Measurements from ENCODE around the gene FGFR4.

The FGFR4 gene

GRCh38 chr5:177116631-177117373 is 30.1 kb downstream of the FGFR4 start:
- H3K4me3 ChIP-seq (ENCODE audit: insufficient read depth, low read depth, low read length): no peak overlapping the region
- H3K4me1 ChIP-seq (ENCODE audit: control insufficient read depth, insufficient read depth, low read length): no peaks in the 10 kb centered on the region
- H3K27ac ChIP-seq (ENCODE audit: insufficient read depth, low read depth, low read length, poor library complexity, severe bottlenecking): no peak overlapping the region
- 84 to 85% methylated on average over 49 of the region's 49 CpGs for WGBS, 2 experiments
- no peaks in the 10 kb centered on the region for H3K36me3 ChIP-seq (ENCODE audit: control insufficient read depth, insufficient read depth, low read length)
- no peaks in the 10 kb centered on the region for H3K9me3 ChIP-seq (ENCODE audit: control insufficient read depth, low read length)
- H3K27me3 ChIP-seq (ENCODE audit: control insufficient read depth, insufficient read depth, low read length, poor library complexity, severe bottlenecking): no peaks in the 10 kb centered on the region

- no peaks in the 10 kb centered on the region for H3K4me1 ChIP-seq (ENCODE audit: control insufficient read depth, insufficient read depth, low read length)
- no peaks in the 10 kb centered on the region for H3K27me3 ChIP-seq (ENCODE audit: control insufficient read depth, insufficient read depth, low read length, poor library complexity, severe bottlenecking)
- 94 to 95% methylated on average over 29 to 30 of the region's 30 CpGs for WGBS, 2 experiments
- no peaks in the 10 kb centered on the region for H3K36me3 ChIP-seq (ENCODE audit: control insufficient read depth, insufficient read depth, low read length)
- no peaks in the 10 kb centered on the region for H3K9me3 ChIP-seq (ENCODE audit: control insufficient read depth, low read length)
- no peak overlapping the region for H3K27ac ChIP-seq (ENCODE audit: insufficient read depth, low read depth, low read length, poor library complexity, severe bottlenecking)
- no peak overlapping the region for H3K4me3 ChIP-seq (ENCODE audit: insufficient read depth, low read depth, low read length)
These were observed 30.8 kb downstream of the FGFR4 start for GRCh38 chr5:177117441-177118045.

DNA sequence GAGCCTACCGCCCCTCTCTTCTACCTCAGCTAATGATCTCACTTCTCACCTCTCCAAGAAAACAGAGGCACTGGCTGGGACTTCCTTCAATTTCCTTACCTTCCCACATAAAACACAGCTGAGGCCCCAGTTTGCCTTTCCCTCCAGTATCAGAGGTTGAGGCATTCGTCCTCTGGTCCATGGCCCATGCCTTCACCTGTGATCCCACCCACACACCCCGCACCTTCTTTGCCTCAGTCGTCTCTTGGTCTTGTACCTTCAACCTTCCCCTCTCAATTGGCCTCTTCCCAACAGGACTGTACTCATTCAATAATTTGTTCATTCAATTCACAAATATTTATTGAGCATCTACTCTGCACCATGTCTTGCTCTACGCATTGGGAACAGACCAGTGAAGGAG is 35.9 kb downstream of the FGFR4 start:
- no peaks in the 10 kb centered on the region for H3K27me3 ChIP-seq (ENCODE audit: control insufficient read depth, insufficient read depth, low read length, poor library complexity, severe bottlenecking)
- 91 to 92% methylated on average over 5 of the region's 5 CpGs for WGBS, 2 experiments
- no peaks in the 10 kb centered on the region for H3K9me3 ChIP-seq (ENCODE audit: control insufficient read depth, low read length)
- H3K36me3 ChIP-seq (ENCODE audit: control insufficient read depth, insufficient read depth, low read length): no peaks in the 10 kb centered on the region
- no peaks in the 10 kb centered on the region for H3K4me1 ChIP-seq (ENCODE audit: control insufficient read depth, insufficient read depth, low read length)
- no peak overlapping the region for H3K27ac ChIP-seq (ENCODE audit: insufficient read depth, low read depth, low read length, poor library complexity, severe bottlenecking)
- H3K4me3 ChIP-seq (ENCODE audit: insufficient read depth, low read depth, low read length): no peak overlapping the region

DNA sequence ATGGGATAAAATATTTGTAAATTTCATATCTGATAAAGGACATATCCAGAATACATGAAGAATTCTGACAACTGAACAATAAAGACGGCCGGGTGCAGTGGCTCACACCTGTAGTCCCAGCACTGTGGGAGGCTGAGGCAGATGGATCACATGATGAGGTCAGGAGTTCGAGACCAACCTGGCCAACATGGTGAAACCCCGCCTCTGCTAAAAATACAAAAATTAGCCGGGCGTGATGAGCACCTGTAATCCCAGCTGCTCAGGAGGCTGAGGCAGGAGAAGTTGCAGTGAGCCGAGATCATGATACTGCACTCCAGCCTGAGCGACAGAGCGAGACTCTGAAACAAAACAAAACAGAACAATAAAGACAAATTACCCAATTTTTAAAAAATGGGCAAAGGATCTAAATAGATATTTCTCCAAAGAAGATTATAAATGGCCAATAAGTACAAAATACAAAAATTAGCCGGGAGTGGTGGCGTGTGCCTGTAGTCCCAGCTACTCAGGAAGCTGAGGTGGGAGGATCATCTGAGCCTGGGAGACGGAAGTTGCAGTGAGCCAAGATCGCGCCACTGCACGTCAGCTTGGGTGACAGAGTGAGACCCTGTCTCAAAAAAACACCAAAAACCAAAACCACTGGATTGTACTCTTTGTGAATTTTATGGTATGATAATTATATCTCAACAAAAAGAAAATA is 37.2 kb downstream of the FGFR4 start:
- Histone ChIP-seq H3K4me1 (ENCODE audit: control insufficient read depth, insufficient read depth, low read length) (no peaks in the 10 kb centered on the region), H3K4me3 (ENCODE audit: insufficient read depth, low read depth, low read length) (no peak overlapping the region), H3K9me3 (ENCODE audit: control insufficient read depth, low read length) (no peaks in the 10 kb centered on the region), H3K27me3 (ENCODE audit: control insufficient read depth, insufficient read depth, low read length, poor library complexity, severe bottlenecking) (no peaks in the 10 kb centered on the region), H3K36me3 (ENCODE audit: control insufficient read depth, insufficient read depth, low read length) (no peaks in the 10 kb centered on the region), H3K27ac (ENCODE audit: insufficient read depth, low read depth, low read length, poor library complexity, severe bottlenecking) (no peak overlapping the region)
- 92 to 94% methylated on average over 15 of the region's 15 CpGs for WGBS, 2 experiments

GRCh38 chr5:177124486-177124991 is 37.8 kb downstream of the FGFR4 start:
- no peaks in the 10 kb centered on the region for H3K9me3 ChIP-seq (ENCODE audit: control insufficient read depth, low read length)
- H3K4me3 ChIP-seq (ENCODE audit: insufficient read depth, low read depth, low read length): no peak overlapping the region
- no peak overlapping the region for H3K27ac ChIP-seq (ENCODE audit: insufficient read depth, low read depth, low read length, poor library complexity, severe bottlenecking)
- no peaks in the 10 kb centered on the region for H3K4me1 ChIP-seq (ENCODE audit: control insufficient read depth, insufficient read depth, low read length)
- 88 to 97% methylated on average over 3 to 4 of the region's 4 CpGs for WGBS, 2 experiments
- H3K27me3 ChIP-seq (ENCODE audit: control insufficient read depth, insufficient read depth, low read length, poor library complexity, severe bottlenecking): no peaks in the 10 kb centered on the region
- H3K36me3 ChIP-seq (ENCODE audit: control insufficient read depth, insufficient read depth, low read length): no peaks in the 10 kb centered on the region

DNA sequence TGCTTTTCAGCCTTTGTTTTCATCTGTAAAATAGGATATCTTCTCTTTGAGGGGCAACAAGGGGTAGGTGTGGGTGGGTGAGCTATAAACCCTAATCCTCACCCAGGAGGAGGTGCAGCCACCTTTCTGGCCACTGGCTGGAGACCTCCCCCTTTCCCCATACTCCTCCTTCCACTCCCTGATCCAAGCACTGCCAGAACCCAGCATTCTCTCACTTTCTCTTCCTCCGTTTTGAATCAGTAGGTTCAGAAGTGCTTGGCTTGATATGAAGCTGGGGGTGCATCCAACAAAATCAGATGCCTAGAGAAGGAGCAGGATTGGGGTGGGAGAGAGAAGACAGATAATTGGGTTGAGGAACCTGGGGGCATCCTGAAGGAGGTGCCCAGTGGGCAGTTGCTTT is 40.1 kb downstream of the FGFR4 start:
- Histone ChIP-seq H3K4me3 (ENCODE audit: insufficient read depth, low read depth, low read length) (no peak overlapping the region), H3K27me3 (ENCODE audit: control insufficient read depth, insufficient read depth, low read length, poor library complexity, severe bottlenecking) (no peaks in the 10 kb centered on the region), H3K9me3 (ENCODE audit: control insufficient read depth, low read length) (no peaks in the 10 kb centered on the region), H3K4me1 (ENCODE audit: control insufficient read depth, insufficient read depth, low read length) (peaks cover 4% of the 10 kb centered on the region), H3K36me3 (ENCODE audit: control insufficient read depth, insufficient read depth, low read length) (no peaks in the 10 kb centered on the region), H3K27ac (ENCODE audit: insufficient read depth, low read depth, low read length, poor library complexity, severe bottlenecking) (no peak overlapping the region)
- 90 to 100% methylated on average over 1 of the region's 1 CpG for WGBS, 2 experiments

DNA sequence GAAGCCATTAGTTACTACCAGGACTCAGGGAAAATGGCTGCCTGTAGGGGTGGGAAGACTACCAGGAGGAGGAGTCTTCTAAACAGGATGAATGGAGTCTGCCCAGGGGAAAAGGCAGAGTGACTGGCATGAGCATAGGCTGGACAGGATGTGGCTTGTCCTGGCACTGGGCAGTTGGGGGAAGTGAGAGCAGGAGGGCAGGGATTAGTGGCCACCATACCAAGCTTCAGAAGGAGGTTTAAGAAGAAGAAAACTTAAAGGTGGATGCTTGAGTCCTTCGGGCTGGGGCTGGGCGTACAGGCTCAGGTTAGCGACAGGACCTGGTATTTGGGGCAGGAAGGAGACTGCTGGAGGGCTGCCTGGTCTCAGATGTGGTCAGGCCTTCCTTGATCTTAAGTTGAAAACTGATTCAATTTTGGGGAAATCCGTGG is 41.9 kb downstream of the FGFR4 start:
- H3K36me3 ChIP-seq (ENCODE audit: control insufficient read depth, insufficient read depth, low read length): no peaks in the 10 kb centered on the region
- no peaks in the 10 kb centered on the region for H3K9me3 ChIP-seq (ENCODE audit: control insufficient read depth, low read length)
- no peaks in the 10 kb centered on the region for H3K27me3 ChIP-seq (ENCODE audit: control insufficient read depth, insufficient read depth, low read length, poor library complexity, severe bottlenecking)
- no peak overlapping the region for H3K4me3 ChIP-seq (ENCODE audit: insufficient read depth, low read depth, low read length)
- H3K4me1 ChIP-seq (ENCODE audit: control insufficient read depth, insufficient read depth, low read length): peaks cover 4% of the 10 kb centered on the region
- no peak overlapping the region for H3K27ac ChIP-seq (ENCODE audit: insufficient read depth, low read depth, low read length, poor library complexity, severe bottlenecking)
- 96 to 97% methylated on average over 4 of the region's 4 CpGs for WGBS, 2 experiments

DNA sequence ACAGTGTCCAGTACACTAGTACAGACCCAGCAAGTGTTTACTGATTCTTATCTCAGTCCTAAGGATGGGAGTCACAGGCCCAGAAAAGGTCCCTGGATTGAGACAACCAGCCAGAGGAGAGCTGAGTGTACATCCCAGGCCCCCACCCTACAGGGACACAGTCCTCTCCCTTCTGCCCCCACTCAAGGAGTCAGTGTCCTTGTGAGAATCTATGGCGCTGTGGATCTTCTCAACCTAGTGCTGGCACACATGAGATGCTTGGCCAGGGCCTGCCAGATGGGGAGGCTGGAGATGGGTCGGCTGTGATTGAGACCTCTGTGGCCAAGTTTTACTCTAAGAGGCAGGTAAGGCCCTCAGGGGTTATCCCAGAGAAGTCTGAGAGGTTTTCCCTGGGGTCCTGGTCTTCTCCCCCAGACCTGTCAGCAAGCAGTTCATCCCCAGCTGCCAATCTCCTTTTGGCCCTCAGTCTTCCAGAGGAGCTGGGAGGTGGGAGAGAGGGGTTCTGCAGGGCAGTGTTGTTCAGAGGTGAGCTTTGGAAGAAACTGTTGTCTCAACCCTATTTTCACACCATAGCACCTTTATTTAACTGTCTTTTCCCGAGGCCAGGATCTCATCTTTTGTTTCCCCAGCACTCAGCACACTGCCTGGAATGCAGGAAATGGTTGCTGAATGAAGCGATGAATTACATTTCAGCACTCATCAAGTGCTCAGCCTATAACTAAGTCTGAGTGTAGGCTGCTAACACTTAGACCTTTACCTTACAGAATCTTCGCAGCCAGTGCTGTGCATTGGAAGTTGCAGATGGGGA is 43.7 kb downstream of the FGFR4 start:
- Histone ChIP-seq H3K36me3 (ENCODE audit: control insufficient read depth, insufficient read depth, low read length) (peaks cover 5% of the 10 kb centered on the region), H3K4me1 (ENCODE audit: control insufficient read depth, insufficient read depth, low read length) (peaks cover 10% of the 10 kb centered on the region), H3K4me3 (ENCODE audit: insufficient read depth, low read depth, low read length) (no peak overlapping the region), H3K27me3 (ENCODE audit: control insufficient read depth, insufficient read depth, low read length, poor library complexity, severe bottlenecking) (no peaks in the 10 kb centered on the region), H3K27ac (ENCODE audit: insufficient read depth, low read depth, low read length, poor library complexity, severe bottlenecking) (no peak overlapping the region), H3K9me3 (ENCODE audit: control insufficient read depth, low read length) (no peaks in the 10 kb centered on the region)
- WGBS, 2 experiments: 84 to 87% methylated on average over 5 of the region's 5 CpGs

DNA sequence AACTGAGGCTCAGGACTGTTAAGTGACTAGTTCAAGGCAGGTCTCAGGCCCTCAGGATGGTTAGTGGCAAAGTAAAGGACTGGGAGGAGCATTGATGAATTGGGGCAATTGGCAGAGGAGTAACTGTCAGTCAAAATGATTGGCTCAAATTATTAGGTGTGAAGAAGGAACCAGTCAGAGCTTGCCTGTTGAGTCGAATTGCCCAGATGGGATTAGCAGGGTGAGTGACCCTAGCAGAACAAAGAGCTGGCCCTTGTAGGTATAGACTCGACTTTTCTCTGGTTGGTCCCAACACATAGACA is 44.3 kb downstream of the FGFR4 start:
- no peaks in the 10 kb centered on the region for H3K27me3 ChIP-seq (ENCODE audit: control insufficient read depth, insufficient read depth, low read length, poor library complexity, severe bottlenecking)
- H3K9me3 ChIP-seq (ENCODE audit: control insufficient read depth, low read length): no peaks in the 10 kb centered on the region
- peaks cover 13% of the 10 kb centered on the region for H3K4me1 ChIP-seq (ENCODE audit: control insufficient read depth, insufficient read depth, low read length)
- H3K36me3 ChIP-seq (ENCODE audit: control insufficient read depth, insufficient read depth, low read length): peaks cover 11% of the 10 kb centered on the region
- 77 to 87% methylated on average over 2 of the region's 2 CpGs for WGBS, 2 experiments
- no peak overlapping the region for H3K27ac ChIP-seq (ENCODE audit: insufficient read depth, low read depth, low read length, poor library complexity, severe bottlenecking)
- no peak overlapping the region for H3K4me3 ChIP-seq (ENCODE audit: insufficient read depth, low read depth, low read length)

Data from ectodermal cell (in vitro differentiated cells).